K562 (cell line): ENCODE data around the gene RBM17. TPM values are rescaled to one million over a fixed set of nuclear protein-coding genes. Genes with fewer than 3 reads are reported as not detected.

Source experiments
- ATAC-seq: fragments of 200-7000 bp; cut with Tn5 transposase; 3 replicates; pipeline ENCODE4 v1.9.1; 2020; ENCODE audit warnings: moderate library complexity
- BruUV-seq: library from RNA; stranded (reverse); fragments of 400-500 nt; replicated peaks from 2 replicates; lab custom pipeline; 2021; lab: Mats Ljungman, UMichigan
- CTCF ChIA-PET: fragments of 300-600 bp; formaldehyde crosslinking; extraction: SDS; loops from one replicate; lab custom pipeline; 2021; ENCODE audit warnings: low intra/inter-chr PET ratio; lab: Yijun Ruan, JAX
- POLR2A ChIA-PET: fragments of 300-600, 350-650 bp; sonication (Branson Sonifier 250); formaldehyde crosslinking; extraction: SDS; loops from one replicate; lab custom pipeline; 2021; ENCODE audit warnings: antibody characterized with exemption, inconsistent platforms; lab: Yijun Ruan, JAX
- DNase-seq, 4 experiments: peaks; one replicate each; pipeline versions ENCODE4 v3.0.0 to v3.0.0-alpha.2; 2011 to 2018; ENCODE audit warnings: low spot score in 3 of 4, mixed read lengths in 3 of 4; ENCODE audit errors: extremely low read depth in 1 of 4
- FAIRE-seq: peaks from 2 replicates; lab custom pipeline; 2011; peaks lifted over from hg19 to GRCh38; lab: Jason Lieb, UNC
- H2AFZ ChIP-seq: 2 replicates; pipeline ENCODE4 v1.6.0; 2011; ENCODE audit warnings: low read depth, low read length, control low read depth, inconsistent platforms
- H3K27ac ChIP-seq: fragments of 200-600 bp; 3 replicates; pipeline ENCODE4 v1.8.0; 2011; ENCODE audit warnings: low read depth, mild to moderate bottlenecking, control low read depth, inconsistent platforms, low read length, moderate library complexity, mixed read lengths; ENCODE audit errors: extremely low read depth
- H3K27me3 ChIP-seq, 2 experiments: fragments of 300-600 bp in 1 of 2; 2 replicates in 1 of 2; 3 replicates in 1 of 2; pipeline versions ENCODE4 v1.6.0 to v1.8.0; 2011; ENCODE audit warnings: inconsistent platforms in 2 of 2, low read length in 2 of 2, mild to moderate bottlenecking in 1 of 2, mixed read lengths in 1 of 2, moderate library complexity in 1 of 2; ENCODE audit not compliant: control insufficient read depth in 2 of 2, insufficient read depth in 2 of 2
- H3K36me3 ChIP-seq: fragments of 300-600 bp; 3 replicates; pipeline ENCODE4 v1.8.0; 2011; ENCODE audit warnings: mild to moderate bottlenecking, low read length, inconsistent platforms; ENCODE audit not compliant: control insufficient read depth, insufficient read depth
- H3K4me1 ChIP-seq, 2 experiments: fragments of 200-600 bp in 1 of 2; replicated peaks in 1 of 2; 2 replicates in 1 of 2; 3 replicates in 1 of 2; pipeline versions ENCODE4 v1.5.1 to v1.8.0; 2011; ENCODE audit warnings: inconsistent platforms in 2 of 2, low read length in 2 of 2, mild to moderate bottlenecking in 1 of 2, mixed read lengths in 1 of 2, moderate library complexity in 1 of 2; ENCODE audit not compliant: control insufficient read depth in 2 of 2, insufficient read depth in 2 of 2
- H3K4me2 ChIP-seq: 2 replicates; pipeline ENCODE4 v1.6.1; 2011; ENCODE audit warnings: low read length, control low read depth, inconsistent platforms, mixed read lengths; ENCODE audit not compliant: insufficient read depth
- H3K4me3 ChIP-seq: fragments of 200-600 bp; sonication (generic), shearing (Covaris generic); 2 replicates; pipeline ENCODE4 v1.5.1; 2016; ENCODE audit warnings: control low read depth, inconsistent platforms
- H3K79me2 ChIP-seq: fragments of 200-600 bp; 3 replicates; pipeline ENCODE4 v1.8.0; 2011; ENCODE audit warnings: low read length, inconsistent platforms; ENCODE audit not compliant: control insufficient read depth, insufficient read depth
- H3K9ac ChIP-seq, 2 experiments: 2 replicates each; pipeline versions ENCODE4 v1.6.0 to v1.6.1; 2011; ENCODE audit warnings: low read depth in 2 of 2, low read length in 2 of 2, control low read depth in 1 of 2, inconsistent platforms in 1 of 2, mild to moderate bottlenecking in 1 of 2, mixed read lengths in 1 of 2; ENCODE audit not compliant: insufficient read depth in 1 of 2
- H3K9me1 ChIP-seq: one replicate; pipeline ENCODE4 v1.6.0; 2011; ENCODE audit warnings: inconsistent platforms, mild to moderate bottlenecking, low read length, moderate library complexity; ENCODE audit not compliant: control insufficient read depth, insufficient read depth
- H3K9me3 ChIP-seq: replicated peaks from 2 replicates; pipeline ENCODE4 v1.5.1; 2011; ENCODE audit warnings: low read depth, low read length, inconsistent platforms; ENCODE audit not compliant: control insufficient read depth, insufficient read depth
- H4K20me1 ChIP-seq: replicated peaks from 2 replicates; pipeline ENCODE4 v1.6.1; 2011; ENCODE audit warnings: low read length, inconsistent platforms, mixed read lengths; ENCODE audit not compliant: control insufficient read depth, insufficient read depth
- ELF2 ChIP-seq: fragments of 250-450 bp; sonication (Bioruptor Pico); IDR thresholded peaks from 2 replicates; pipeline ENCODE4 v1.5.0; 2021; ENCODE audit warnings: mild to moderate bottlenecking
- ILK ChIP-seq: fragments of 450-650 bp; IDR thresholded peaks from 2 replicates; pipeline ENCODE4 v1.6.1; 2016; ENCODE audit warnings: missing genetic modification characterization, low read depth, mild to moderate bottlenecking, missing compliant biosample characterization, moderate library complexity, borderline replicate concordance
- JUND ChIP-seq, 2 experiments: IDR thresholded peaks; 2 replicates in 1 of 2; 3 replicates in 1 of 2; pipeline ENCODE4 v1.6.1; 2011; ENCODE audit warnings: borderline replicate concordance in 2 of 2, low read depth in 2 of 2, low read length in 2 of 2, improper control_type of control experiment in 1 of 2, missing biosample characterization in 1 of 2, missing genetic modification characterization in 1 of 2, missing genetic modification reagents in 1 of 2
- ZNF121 ChIP-seq: sonication (generic); formaldehyde crosslinking; conservative IDR thresholded peaks from 2 replicates; pipeline ENCODE4 v1.8.0; 2022; ENCODE audit warnings: missing genetic modification reagents
- whole genome bisulfite sequencing: fragments of 100-300 bp; shearing (Covaris generic); methylation state at CpG from one replicate; pipeline ENCODE4 v1.1.6; 2016; ENCODE audit warnings: low coverage, mixed read lengths; ENCODE audit not compliant: insufficient coverage; ENCODE audit errors: missing lambda C conversion rate; 5-methylcytosine and 5-hydroxymethylcytosine counted together
- in situ Hi-C: fragments of 300-500 bp; cut with MboI; formaldehyde crosslinking; loops from 4 replicates; pipeline ENCODE4 v1.15.0; 2018; ENCODE audit warnings: inconsistent platforms, mixed read lengths
- intact Hi-C: fragments of 100-400 bp; cut with micrococcal nuclease; formaldehyde crosslinking; loops from 2 replicates; pipeline ENCODE4 v1.14.2; 2022
- polyA plus RNA-seq, 8 experiments: library from polyadenylated mRNA; depleted of rRNA in 4 of 8; stranded (reverse) in 5 of 8; unstranded in 3 of 8; fragments of >200 nt; fragmentation: Nextera tagmentation in 2 of 8; fragmentation: Illumina TruSeq in 1 of 8; extraction: Ambion mirVana in 2 of 8; extraction: Trizol in 1 of 8; gene quantifications; 2 replicates each; pipeline versions ENCODE4 v1.2.1 to v1.2.3, GENCODE V29; 2011 to 2014; ENCODE audit warnings: inconsistent platforms in 1 of 8, missing spikeins in 1 of 8
- total RNA-seq, 7 experiments: library from RNA; depleted of rRNA in 6 of 7; stranded (reverse); fragments of >200 nt in 6 of 7; fragmentation: Illumina TruSeq in 2 of 7; extraction: Trizol in 2 of 7; gene quantifications; 2 replicates each; pipeline versions ENCODE4 v1.2.1 to v1.2.3, GENCODE V29; 2011 to 2021; ENCODE audit warnings: low replicate concordance in 1 of 7
- TF ChIP-seq, protein P1 (sequence below), 2 experiments: fragments of 450-650 bp in 1 of 2; sonication (generic) in 1 of 2; formaldehyde crosslinking in 1 of 2; IDR thresholded peaks; 2 replicates each; pipeline versions ENCODE4 v1.7.1 to v1.9.0; 2016 to 2022; ENCODE audit warnings: inconsistent platforms in 1 of 2, mild to moderate bottlenecking in 1 of 2, missing genetic modification reagents in 1 of 2

Gene RBM17
- total and polyA plus RNA-seq, 9 of the 15 experiments (the other 6 are each of a cell fraction or from before 2014, with no cell fraction given) = 23.6 to 217 (median 124) TPM

- peaks cover 11% of the 10 kb centered on the region for H4K20me1 ChIP-seq
- ATAC-seq (no peak), DNase-seq (no peak), FAIRE-seq (no peak)
- H3K9me1 ChIP-seq = no peaks in the 10 kb centered on the region
- no peaks in the 10 kb centered on the region for H3K27me3 ChIP-seq
- H3K79me2 ChIP-seq = peaks cover 40% of the 10 kb centered on the region
- H3K9ac ChIP-seq = no peak overlapping the region
- no TSS peak for BruUV-seq
- POLR2A ChIA-PET = interaction anchor here (1.1 kb wide), 1 partner anchor 20 kb away, joined by 5 read pairs; no protein-coding TSS in a partner anchor
- intact Hi-C loops (loop anchor here (5.0 kb wide), 1 partner anchor 47 kb away; no protein-coding TSS in a partner anchor), in situ Hi-C loops (no loop called here)
- no peaks in the 10 kb centered on the region for H3K36me3 ChIP-seq
- no peaks in the 10 kb centered on the region for H3K9me3 ChIP-seq
- 96% methylated on average over 12 of the region's 14 CpGs for WGBS
- no peak overlapping the region for H2AFZ ChIP-seq
- H3K4me3 ChIP-seq = no peak overlapping the region
- TF ChIP-seq ILK (tag) = no peak
- TF ChIP-seq ELF2 (CRISPR knock-in tag) = no peak
- TF ChIP-seq JUND (IDR thresholded peaks at IDR 0.05; ENCODE audit: borderline replicate concordance, low read depth, low read length) = no peak
- no peak for TF ChIP-seq JUND (tag; IDR thresholded peaks at IDR 0.05; ENCODE audit: borderline replicate concordance, low read depth, low read length)
- TF ChIP-seq, protein P1, sequence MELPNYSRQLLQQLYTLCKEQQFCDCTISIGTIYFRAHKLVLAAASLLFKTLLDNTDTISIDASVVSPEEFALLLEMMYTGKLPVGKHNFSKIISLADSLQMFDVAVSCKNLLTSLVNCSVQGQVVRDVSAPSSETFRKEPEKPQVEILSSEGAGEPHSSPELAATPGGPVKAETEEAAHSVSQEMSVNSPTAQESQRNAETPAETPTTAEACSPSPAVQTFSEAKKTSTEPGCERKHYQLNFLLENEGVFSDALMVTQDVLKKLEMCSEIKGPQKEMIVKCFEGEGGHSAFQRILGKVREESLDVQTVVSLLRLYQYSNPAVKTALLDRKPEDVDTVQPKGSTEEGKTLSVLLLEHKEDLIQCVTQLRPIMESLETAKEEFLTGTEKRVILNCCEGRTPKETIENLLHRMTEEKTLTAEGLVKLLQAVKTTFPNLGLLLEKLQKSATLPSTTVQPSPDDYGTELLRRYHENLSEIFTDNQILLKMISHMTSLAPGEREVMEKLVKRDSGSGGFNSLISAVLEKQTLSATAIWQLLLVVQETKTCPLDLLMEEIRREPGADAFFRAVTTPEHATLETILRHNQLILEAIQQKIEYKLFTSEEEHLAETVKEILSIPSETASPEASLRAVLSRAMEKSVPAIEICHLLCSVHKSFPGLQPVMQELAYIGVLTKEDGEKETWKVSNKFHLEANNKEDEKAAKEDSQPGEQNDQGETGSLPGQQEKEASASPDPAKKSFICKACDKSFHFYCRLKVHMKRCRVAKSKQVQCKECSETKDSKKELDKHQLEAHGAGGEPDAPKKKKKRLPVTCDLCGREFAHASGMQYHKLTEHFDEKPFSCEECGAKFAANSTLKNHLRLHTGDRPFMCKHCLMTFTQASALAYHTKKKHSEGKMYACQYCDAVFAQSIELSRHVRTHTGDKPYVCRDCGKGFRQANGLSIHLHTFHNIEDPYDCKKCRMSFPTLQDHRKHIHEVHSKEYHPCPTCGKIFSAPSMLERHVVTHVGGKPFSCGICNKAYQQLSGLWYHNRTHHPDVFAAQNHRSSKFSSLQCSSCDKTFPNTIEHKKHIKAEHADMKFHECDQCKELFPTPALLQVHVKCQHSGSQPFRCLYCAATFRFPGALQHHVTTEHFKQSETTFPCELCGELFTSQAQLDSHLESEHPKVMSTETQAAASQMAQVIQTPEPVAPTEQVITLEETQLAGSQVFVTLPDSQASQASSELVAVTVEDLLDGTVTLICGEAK (IDR thresholded peaks at IDR 0.05) = no peak
- TF ChIP-seq, protein P1 (CRISPR knock-in tag; IDR thresholded peaks at IDR 0.05) = no peak
- no peak for TF ChIP-seq ZNF121 (CRISPR knock-in tag)
- CTCF ChIA-PET = no interaction called here
- no peak overlapping the region for H3K4me2 ChIP-seq
- peaks cover 7 to 19% of the 10 kb centered on the region in 2 experiments for H3K4me1 ChIP-seq
- no peak overlapping the region for H3K27ac ChIP-seq
These were observed 65.7 kb downstream of the RBM17 start for GRCh38 chr10:6154566-6154965.
